Measurements from ENCODE around the gene PRSS33. TPM values are rescaled to one million over a fixed set of nuclear protein-coding genes. Genes with fewer than 3 reads are reported as not detected.

PRSS33 gene
- total and polyA plus RNA-seq, 10 donors, result 0.03 to 0.67 (median 0.32) TPM; not detected in 7

GRCh38 chr16:2799205-2799858, 12.0 kb upstream of the PRSS33 start:
- Histone ChIP-seq H3K27ac (no peak overlapping the region), H3K27me3 (replicated peaks in 1 of 7) (peaks cover 0 to 41% (median 7%) of the 10 kb centered on the region in 7 donors), H3K9me3 (peaks cover 0 to 17% (median 11%) of the 10 kb centered on the region in 8 donors), H3K36me3 (no peaks in the 10 kb centered on the region), H3K4me3 (no peak overlapping the region), H3K4me1 (peaks cover 0 to 5% (median 0%) of the 10 kb centered on the region in 6 donors)
- TF ChIP-seq POLR2AphosphoS5 (IDR thresholded peaks at IDR 0.05) (no peak), POLR2A (IDR thresholded peaks at IDR 0.05) (no peak)
- TF ChIP-seq, protein P1, sequence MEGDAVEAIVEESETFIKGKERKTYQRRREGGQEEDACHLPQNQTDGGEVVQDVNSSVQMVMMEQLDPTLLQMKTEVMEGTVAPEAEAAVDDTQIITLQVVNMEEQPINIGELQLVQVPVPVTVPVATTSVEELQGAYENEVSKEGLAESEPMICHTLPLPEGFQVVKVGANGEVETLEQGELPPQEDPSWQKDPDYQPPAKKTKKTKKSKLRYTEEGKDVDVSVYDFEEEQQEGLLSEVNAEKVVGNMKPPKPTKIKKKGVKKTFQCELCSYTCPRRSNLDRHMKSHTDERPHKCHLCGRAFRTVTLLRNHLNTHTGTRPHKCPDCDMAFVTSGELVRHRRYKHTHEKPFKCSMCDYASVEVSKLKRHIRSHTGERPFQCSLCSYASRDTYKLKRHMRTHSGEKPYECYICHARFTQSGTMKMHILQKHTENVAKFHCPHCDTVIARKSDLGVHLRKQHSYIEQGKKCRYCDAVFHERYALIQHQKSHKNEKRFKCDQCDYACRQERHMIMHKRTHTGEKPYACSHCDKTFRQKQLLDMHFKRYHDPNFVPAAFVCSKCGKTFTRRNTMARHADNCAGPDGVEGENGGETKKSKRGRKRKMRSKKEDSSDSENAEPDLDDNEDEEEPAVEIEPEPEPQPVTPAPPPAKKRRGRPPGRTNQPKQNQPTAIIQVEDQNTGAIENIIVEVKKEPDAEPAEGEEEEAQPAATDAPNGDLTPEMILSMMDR (IDR thresholded peaks at IDR 0.05 in 8 of 11, conservative IDR thresholded peaks at IDR 0.05 in 3 of 11), result no peak
- peak; percentile 45 for DNase-seq
- intact Hi-C loops (cut with DNase I; ENCODE audit: low total_unique reads), result no loop called here
- WGBS, 5 donors, result 83 to 96% (median 89%) methylated on average over 19 to 21 of the region's 21 CpGs

DNA sequence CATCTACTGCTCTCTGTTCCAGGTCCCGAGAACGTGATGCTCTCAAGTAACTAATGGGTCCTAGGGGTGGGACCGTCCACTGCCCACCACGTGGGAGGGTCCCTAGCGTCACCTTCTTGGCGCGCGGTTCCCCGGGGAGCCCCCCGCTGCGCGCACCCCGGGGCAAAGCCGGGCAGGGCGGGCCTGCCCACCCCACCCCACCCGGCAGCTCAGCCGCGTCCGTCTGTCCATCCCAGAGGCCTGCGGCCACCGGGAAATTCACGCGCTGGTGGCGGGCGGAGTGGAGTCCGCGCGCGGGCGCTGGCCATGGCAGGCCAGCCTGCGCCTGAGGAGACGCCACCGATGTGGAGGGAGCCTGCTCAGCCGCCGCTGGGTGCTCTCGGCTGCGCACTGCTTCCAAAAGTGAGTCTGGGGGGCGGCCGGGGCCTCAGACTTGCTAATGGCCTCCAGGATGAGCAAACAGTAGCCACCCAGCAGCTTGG, 11.4 kb upstream of the PRSS33 start:
- intact Hi-C loops (cut with DNase I; ENCODE audit: low total_unique reads), result no loop called here
- 77 to 91% (median 83%) methylated on average over 9 to 39 of the region's 39 CpGs for WGBS, 5 donors
- DNase-seq, result peak; percentile 22
- Histone ChIP-seq H3K9me3 (peaks cover 0 to 11% (median 5%) of the 10 kb centered on the region in 8 donors), H3K36me3 (no peaks in the 10 kb centered on the region), H3K4me1 (peaks cover 0 to 11% (median 0%) of the 10 kb centered on the region in 6 donors), H3K27me3 (replicated peaks in 1 of 7) (peaks cover 0 to 40% (median 7%) of the 10 kb centered on the region in 7 donors), H3K4me3 (no peak overlapping the region), H3K27ac (no peak overlapping the region)
- TF ChIP-seq, protein P1 (IDR thresholded peaks at IDR 0.05 in 8 of 11, conservative IDR thresholded peaks at IDR 0.05 in 3 of 11), result no peak
- no peak for TF ChIP-seq POLR2A (IDR thresholded peaks at IDR 0.05)
- TF ChIP-seq POLR2AphosphoS5 (IDR thresholded peaks at IDR 0.05), result no peak

DNA sequence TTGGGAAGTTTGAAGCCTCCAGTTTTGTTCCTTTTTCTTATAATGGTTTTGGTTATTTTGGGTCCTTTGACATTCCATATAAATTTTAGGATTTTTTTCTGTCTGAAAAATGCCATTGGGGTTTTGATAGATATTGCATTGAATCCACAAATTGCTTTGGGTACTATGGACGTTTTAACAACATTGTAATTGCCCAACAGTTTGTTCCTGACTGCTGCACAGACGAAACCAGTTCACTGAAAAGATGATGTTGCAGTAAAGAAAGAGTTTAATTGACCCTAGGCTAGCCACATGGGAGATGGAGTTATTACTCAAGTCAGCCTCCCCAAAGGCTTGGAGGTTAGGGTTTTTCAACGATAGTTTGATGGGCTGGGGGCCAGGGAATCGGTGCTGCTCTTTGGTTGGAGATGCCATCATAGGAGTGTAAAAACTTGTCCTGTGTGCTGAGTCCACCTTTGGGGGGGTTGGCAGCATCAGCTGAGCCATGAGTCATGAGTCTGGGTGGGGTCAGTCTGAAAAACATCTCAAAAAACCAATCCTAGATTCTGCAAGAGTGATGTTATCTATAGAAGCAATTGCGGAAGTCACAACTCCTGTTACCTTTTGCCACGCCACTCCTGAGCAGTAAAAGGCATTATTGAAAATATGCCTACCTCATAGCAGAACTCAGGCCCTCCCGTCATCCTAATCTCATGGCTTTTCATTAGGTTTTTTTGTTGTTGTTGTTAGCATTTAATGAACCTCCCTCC, 8.2 kb upstream of the PRSS33 start:
- Histone ChIP-seq H3K36me3 (no peaks in the 10 kb centered on the region), H3K27me3 (replicated peaks in 1 of 7) (peaks cover 0 to 65% (median 17%) of the 10 kb centered on the region in 7 donors), H3K4me3 (no peak overlapping the region), H3K27ac (no peak overlapping the region), H3K4me1 (peaks cover 0 to 20% (median 0%) of the 10 kb centered on the region in 6 donors), H3K9me3 (no peaks in the 10 kb centered on the region)
- TF ChIP-seq, protein P1 (IDR thresholded peaks at IDR 0.05 in 8 of 11, conservative IDR thresholded peaks at IDR 0.05 in 3 of 11), result no peak
- TF ChIP-seq POLR2AphosphoS5 (IDR thresholded peaks at IDR 0.05), result no peak
- TF ChIP-seq POLR2A (IDR thresholded peaks at IDR 0.05), result no peak
- 64 to 84% (median 71%) methylated on average over 7 of the region's 7 CpGs for WGBS, 5 donors
- intact Hi-C loops (cut with DNase I; ENCODE audit: low total_unique reads), result no loop called here
- DNase-seq, result no peak

GRCh38 chr16:2792940-2793339, 5.6 kb upstream of the PRSS33 start:
- H3K27me3 ChIP-seq (replicated peaks in 1 of 7), result peaks cover 0 to 70% (median 24%) of the 10 kb centered on the region in 7 donors
- H3K4me1 ChIP-seq, result peaks cover 0 to 20% (median 0%) of the 10 kb centered on the region in 6 donors
- DNase-seq, result no peak
- intact Hi-C loops (cut with DNase I; ENCODE audit: low total_unique reads), result no loop called here
- 78 to 91% (median 83%) methylated on average over 10 of the region's 10 CpGs for WGBS, 5 donors
- H3K9me3 ChIP-seq, result no peaks in the 10 kb centered on the region
- no peak overlapping the region for H3K27ac ChIP-seq
- H3K36me3 ChIP-seq, result no peaks in the 10 kb centered on the region
- TF ChIP-seq, protein P1 (IDR thresholded peaks at IDR 0.05 in 8 of 11, conservative IDR thresholded peaks at IDR 0.05 in 3 of 11), result no peak
- TF ChIP-seq POLR2A (IDR thresholded peaks at IDR 0.05), result no peak
- TF ChIP-seq POLR2AphosphoS5 (IDR thresholded peaks at IDR 0.05), result no peak
- H3K4me3 ChIP-seq, result no peak overlapping the region

Measured in spleen (tissue), 11 donors.